Measurements from ENCODE around the gene RAC3. TPM values are rescaled to one million over a fixed set of nuclear protein-coding genes. Genes with fewer than 3 reads are reported as not detected.

Gene RAC3
- total and polyA plus RNA-seq, 2 of the 8 experiments (the other 6 are each of a cell fraction or from before 2014, with no cell fraction given): 177 to 299 TPM

DNA sequence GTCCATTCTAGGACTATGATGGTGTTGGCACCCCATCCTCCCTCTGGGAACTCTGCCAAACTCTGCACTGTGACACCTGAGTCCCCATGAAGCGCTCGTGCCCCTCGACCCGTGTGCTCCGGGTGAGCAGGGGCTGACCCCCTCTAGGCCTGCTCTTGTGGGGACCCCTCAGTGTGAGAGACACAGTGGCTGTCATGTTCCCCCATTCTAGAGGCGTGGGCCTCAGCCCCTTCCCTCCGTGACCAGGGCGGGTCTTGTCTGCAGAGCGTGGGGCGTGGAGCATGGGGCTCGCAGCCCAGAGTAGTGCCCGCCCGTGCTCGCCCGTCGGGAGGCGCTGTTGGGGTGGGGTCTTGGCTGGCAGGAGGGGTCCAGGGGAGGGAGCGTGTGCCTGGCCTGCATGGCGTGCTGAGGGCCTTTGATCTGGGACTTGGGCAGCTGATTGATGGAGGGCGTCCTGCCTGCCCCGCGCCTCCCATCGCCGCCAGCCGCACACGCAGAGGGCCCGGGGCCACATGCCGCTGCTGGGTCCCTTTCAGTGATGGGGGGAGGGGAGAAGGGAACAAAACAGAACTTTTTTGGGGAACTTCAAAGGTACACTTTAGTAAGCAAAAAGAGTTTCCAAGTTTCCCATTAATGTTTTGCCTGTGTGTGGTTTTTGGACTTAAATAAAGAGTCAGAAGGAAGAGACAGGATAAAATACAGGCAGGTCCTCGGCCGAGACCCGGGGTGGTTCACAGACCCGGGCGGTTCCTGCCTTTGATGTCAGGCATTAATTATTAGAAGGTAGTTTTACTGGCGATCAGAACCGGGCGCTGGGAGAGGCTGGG, 31.3 kb upstream of the RAC3 start:
- CTCF ChIA-PET (ENCODE audit: partially characterized antibody): no interaction called here
- H3K79me1 ChIP-seq (ENCODE audit: low read depth, low read length): peaks cover 3% of the 10 kb centered on the region; the same call in 1 of the 2 replicates
- H3K4me2 ChIP-seq (ENCODE audit: insufficient read depth in 1 of 2, low read depth in 2 of 2, low read length in 2 of 2): no peak overlapping the region
- no peak overlapping the region for H3K9ac ChIP-seq (replicated peaks in 1 of 4; ENCODE audit: extremely low read depth in 1 of 4, low read depth in 3 of 4, low read length in 3 of 4)
- H3K4ac ChIP-seq (replicated peaks; ENCODE audit: insufficient read length, low read depth, low read length): no peak overlapping the region
- no peak for FAIRE-seq
- H2BK120ac ChIP-seq (replicated peaks; ENCODE audit: low read depth, low read length): no peak overlapping the region
- no peak overlapping the region for H3K56ac ChIP-seq (replicated peaks; ENCODE audit: insufficient read length, low read depth, low read length)
- H4K8ac ChIP-seq (ENCODE audit: extremely low read depth, insufficient read depth, low read length): no peak overlapping the region
- H2BK12ac ChIP-seq (ENCODE audit: low read depth, low read length): no peak overlapping the region
- no peak overlapping the region for H3K18ac ChIP-seq (ENCODE audit: extremely low read depth, low read length)
- H4K5ac ChIP-seq (ENCODE audit: insufficient read length, low read depth, low read length): no peak overlapping the region
- H2BK15ac ChIP-seq (ENCODE audit: low read length): no peak overlapping the region
- no peaks in the 10 kb centered on the region for H3K23me2 ChIP-seq (ENCODE audit: low read depth, low read length)
- DNase-seq (ENCODE audit: low read depth in 1 of 2, low spot score in 2 of 2): peak in 1 of 2 experiments; percentile 58
- H3K36me3 ChIP-seq (ENCODE audit: control insufficient read depth in 2 of 4, insufficient read depth in 4 of 4, low read length in 3 of 4): no peaks in the 10 kb centered on the region
- no peak overlapping the region for H3K4me3 ChIP-seq (ENCODE audit: extremely low read depth in 1 of 4, insufficient read depth in 2 of 4, low read depth in 3 of 4, low read length in 4 of 4)
- H3K9me3 ChIP-seq (ENCODE audit: insufficient read depth in 2 of 2, low read depth in 1 of 2, low read length in 1 of 2): no peaks in the 10 kb centered on the region
- no peak overlapping the region for H2BK5ac ChIP-seq (ENCODE audit: low read depth, low read length)
- no peak overlapping the region for H4K91ac ChIP-seq (replicated peaks; ENCODE audit: insufficient read length, low read length)
- H3K23ac ChIP-seq (ENCODE audit: insufficient read length): no peak overlapping the region
- H3K27ac ChIP-seq (ENCODE audit: low read depth, low read length): no peak overlapping the region
- POLR2A ChIA-PET (ENCODE audit: partially characterized antibody): no interaction called here
- TF ChIP-seq, protein P1, sequence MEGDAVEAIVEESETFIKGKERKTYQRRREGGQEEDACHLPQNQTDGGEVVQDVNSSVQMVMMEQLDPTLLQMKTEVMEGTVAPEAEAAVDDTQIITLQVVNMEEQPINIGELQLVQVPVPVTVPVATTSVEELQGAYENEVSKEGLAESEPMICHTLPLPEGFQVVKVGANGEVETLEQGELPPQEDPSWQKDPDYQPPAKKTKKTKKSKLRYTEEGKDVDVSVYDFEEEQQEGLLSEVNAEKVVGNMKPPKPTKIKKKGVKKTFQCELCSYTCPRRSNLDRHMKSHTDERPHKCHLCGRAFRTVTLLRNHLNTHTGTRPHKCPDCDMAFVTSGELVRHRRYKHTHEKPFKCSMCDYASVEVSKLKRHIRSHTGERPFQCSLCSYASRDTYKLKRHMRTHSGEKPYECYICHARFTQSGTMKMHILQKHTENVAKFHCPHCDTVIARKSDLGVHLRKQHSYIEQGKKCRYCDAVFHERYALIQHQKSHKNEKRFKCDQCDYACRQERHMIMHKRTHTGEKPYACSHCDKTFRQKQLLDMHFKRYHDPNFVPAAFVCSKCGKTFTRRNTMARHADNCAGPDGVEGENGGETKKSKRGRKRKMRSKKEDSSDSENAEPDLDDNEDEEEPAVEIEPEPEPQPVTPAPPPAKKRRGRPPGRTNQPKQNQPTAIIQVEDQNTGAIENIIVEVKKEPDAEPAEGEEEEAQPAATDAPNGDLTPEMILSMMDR (IDR thresholded peaks at IDR 0.05; ENCODE audit: control extremely low read depth in 1 of 3, insufficient read depth in 1 of 3, low read depth in 1 of 3, low read length in 3 of 3): peak; percentile 21 to 31 (median 24); a peak in 3 of 4 replicates
- TF ChIP-seq BACH1 (IDR thresholded peaks at IDR 0.05; ENCODE audit: low read length): no peak
- no peak for TF ChIP-seq SIN3A (conservative IDR thresholded peaks at IDR 0.05 in 1 of 2, IDR thresholded peaks at IDR 0.05 in 1 of 2; ENCODE audit: low read depth in 1 of 2, low read length in 2 of 2)
- TF ChIP-seq, protein P2, sequence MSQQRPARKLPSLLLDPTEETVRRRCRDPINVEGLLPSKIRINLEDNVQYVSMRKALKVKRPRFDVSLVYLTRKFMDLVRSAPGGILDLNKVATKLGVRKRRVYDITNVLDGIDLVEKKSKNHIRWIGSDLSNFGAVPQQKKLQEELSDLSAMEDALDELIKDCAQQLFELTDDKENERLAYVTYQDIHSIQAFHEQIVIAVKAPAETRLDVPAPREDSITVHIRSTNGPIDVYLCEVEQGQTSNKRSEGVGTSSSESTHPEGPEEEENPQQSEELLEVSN (IDR thresholded peaks at IDR 0.05): no peak
- H4K20me1 ChIP-seq (replicated peaks in 1 of 2; ENCODE audit: control insufficient read depth in 1 of 2, insufficient read depth in 2 of 2, low read length in 2 of 2): peaks cover 0 to 4% of the 10 kb centered on the region in 2 experiments
- 94% methylated on average over 33 of the region's 36 CpGs; no CpG with 5 or more reads in 1 of the 2 experiments for WGBS, 2 experiments (ENCODE audit: extremely low coverage in 1 of 2, insufficient coverage in 1 of 2, insufficient read length in 1 of 2, insufficient replicate concordance in 2 of 2, low coverage in 1 of 2, low lambda C conversion rate in 2 of 2, missing lambda C conversion rate in 1 of 2)
- H2BK20ac ChIP-seq (ENCODE audit: low read length): no peak overlapping the region
- no peak overlapping the region for H2AK5ac ChIP-seq (ENCODE audit: low read depth, low read length)
- no peaks in the 10 kb centered on the region for H3K79me2 ChIP-seq (ENCODE audit: control insufficient read depth in 1 of 2, insufficient read depth in 2 of 2, low read length in 2 of 2)
- H3K4me1 ChIP-seq (replicated peaks in 1 of 4; ENCODE audit: control insufficient read depth in 3 of 4, insufficient read depth in 4 of 4, low read length in 3 of 4): no peaks in the 10 kb centered on the region
- H3K27me3 ChIP-seq (replicated peaks in 1 of 4; ENCODE audit: control insufficient read depth in 3 of 4, extremely low read depth in 1 of 4, insufficient read depth in 3 of 4, low read length in 3 of 4): no peaks in the 10 kb centered on the region
- H2AFZ ChIP-seq (ENCODE audit: low read length): no peak overlapping the region
- no peak overlapping the region for H3K14ac ChIP-seq (ENCODE audit: insufficient read length)

All from H1 (cell line).